HEK293 (cell line): ENCODE data around the gene NEURL2.
A peak's percentile ranks its signal among the peaks of the same experiment; 100 is the strongest.

Experiments
- ELK4 ChIP-seq: IDR thresholded peaks from 2 replicates; pipeline ENCODE4 v1.6.1; 2011; ENCODE audit warnings: mild to moderate bottlenecking, low read depth, low read length, borderline replicate concordance
- GLI2 ChIP-seq: fragments of 450-650 bp; formaldehyde crosslinking; IDR thresholded peaks from 2 replicates; pipeline ENCODE4; 2017; ENCODE audit warnings: missing biosample characterization, missing genetic modification characterization, low read depth, borderline replicate concordance
- GLIS1 ChIP-seq: fragments of 450-650 bp; formaldehyde crosslinking; IDR thresholded peaks from 2 replicates; pipeline ENCODE4 v1.5.1; 2016; ENCODE audit warnings: missing biosample characterization, missing genetic modification characterization
- GLIS2 ChIP-seq: fragments of 450-650 bp; formaldehyde crosslinking; IDR thresholded peaks from 2 replicates; pipeline ENCODE4 v1.5.1; 2016; ENCODE audit warnings: missing biosample characterization, missing genetic modification characterization
- IKZF3 ChIP-seq: fragments of 450-650 bp; IDR thresholded peaks from 2 replicates; pipeline ENCODE4 v1.5.0; 2018; ENCODE audit warnings: missing biosample characterization, mild to moderate bottlenecking, missing genetic modification characterization, moderate library complexity
- KLF1 ChIP-seq: fragments of 450-650 bp; formaldehyde crosslinking; IDR thresholded peaks from 2 replicates; pipeline ENCODE4 v1.5.1; 2016; ENCODE audit warnings: missing biosample characterization, missing genetic modification characterization
- MEIS1 ChIP-seq: sonication (generic); formaldehyde crosslinking; IDR thresholded peaks from 2 replicates; pipeline ENCODE4 v1.8.1; 2022; ENCODE audit warnings: missing genetic modification reagents, mild to moderate bottlenecking, borderline replicate concordance
- OVOL3 ChIP-seq: fragments of 450-650 bp; formaldehyde crosslinking; IDR thresholded peaks from 2 replicates; pipeline ENCODE4 v1.5.1; 2016; ENCODE audit warnings: missing biosample characterization, missing genetic modification characterization
- PRDM10 ChIP-seq: fragments of 450-650 bp; formaldehyde crosslinking; IDR thresholded peaks from 2 replicates; pipeline ENCODE4 v1.5.1; 2016; ENCODE audit warnings: missing biosample characterization, missing genetic modification characterization
- RBAK ChIP-seq: fragments of 450-650 bp; formaldehyde crosslinking; IDR thresholded peaks from 2 replicates; pipeline ENCODE4 v1.5.1; 2016; ENCODE audit warnings: missing biosample characterization, missing genetic modification characterization
- SCRT1 ChIP-seq: fragments of 450-650 bp; formaldehyde crosslinking; IDR thresholded peaks from 2 replicates; pipeline ENCODE4 v1.5.1; 2016; ENCODE audit warnings: missing biosample characterization, missing genetic modification characterization, borderline replicate concordance
- WT1 ChIP-seq: fragments of 450-650 bp; formaldehyde crosslinking; IDR thresholded peaks from 2 replicates; pipeline ENCODE4 v1.5.1; 2016; ENCODE audit warnings: missing biosample characterization, missing genetic modification characterization
- ZBTB17 ChIP-seq: fragments of 450-650 bp; formaldehyde crosslinking; IDR thresholded peaks from 2 replicates; pipeline ENCODE4 v1.5.1; 2016; ENCODE audit warnings: missing biosample characterization, missing genetic modification characterization
- ZBTB6 ChIP-seq: fragments of 450-650 bp; formaldehyde crosslinking; IDR thresholded peaks from 2 replicates; pipeline ENCODE4 v1.5.1; 2017; ENCODE audit warnings: missing biosample characterization, missing genetic modification characterization
- ZFHX2 ChIP-seq: fragments of 450-650 bp; formaldehyde crosslinking; conservative IDR thresholded peaks from 2 replicates; pipeline ENCODE4 v1.5.1; 2016; ENCODE audit warnings: missing biosample characterization, missing genetic modification characterization
- ZNF174 ChIP-seq: fragments of 450-650 bp; formaldehyde crosslinking; IDR thresholded peaks from 2 replicates; pipeline ENCODE4 v1.5.0; 2017; ENCODE audit warnings: missing biosample characterization, mild to moderate bottlenecking, missing genetic modification characterization
- ZNF202 ChIP-seq: fragments of 450-650 bp; formaldehyde crosslinking; IDR thresholded peaks from 2 replicates; pipeline ENCODE4 v1.5.1; 2016; ENCODE audit warnings: missing biosample characterization, missing genetic modification characterization, borderline replicate concordance
- ZNF211 ChIP-seq: fragments of 450-650 bp; formaldehyde crosslinking; IDR thresholded peaks from 2 replicates; pipeline ENCODE4 v1.5.1; 2016; ENCODE audit warnings: low read depth, missing biosample characterization, missing genetic modification characterization
- ZNF341 ChIP-seq: fragments of 450-650 bp; formaldehyde crosslinking; IDR thresholded peaks from 2 replicates; pipeline ENCODE4; 2016; ENCODE audit warnings: low read depth, missing biosample characterization, missing genetic modification characterization
- ZNF350 ChIP-seq: fragments of 450-650 bp; formaldehyde crosslinking; IDR thresholded peaks from 2 replicates; pipeline ENCODE4 v1.5.0; 2017; ENCODE audit warnings: missing biosample characterization, mild to moderate bottlenecking, missing genetic modification characterization
- ZNF362 ChIP-seq: fragments of 450-650 bp; formaldehyde crosslinking; IDR thresholded peaks from 2 replicates; pipeline ENCODE4 v1.5.1; 2016; ENCODE audit warnings: missing biosample characterization, missing genetic modification characterization
- ZNF391 ChIP-seq: fragments of 450-650 bp; formaldehyde crosslinking; IDR thresholded peaks from 2 replicates; pipeline ENCODE4 v1.5.1; 2016; ENCODE audit warnings: low read depth, missing biosample characterization, missing genetic modification characterization, borderline replicate concordance
- ZNF404 ChIP-seq: fragments of 450-650 bp; formaldehyde crosslinking; IDR thresholded peaks from 2 replicates; pipeline ENCODE4 v1.5.1; 2017; ENCODE audit warnings: missing biosample characterization, missing genetic modification characterization
- ZNF423 ChIP-seq: fragments of 450-650 bp; formaldehyde crosslinking; IDR thresholded peaks from 2 replicates; pipeline ENCODE4 v1.5.1; 2016; ENCODE audit warnings: missing biosample characterization, missing genetic modification characterization
- ZNF518A ChIP-seq: fragments of 450-650 bp; formaldehyde crosslinking; conservative IDR thresholded peaks from 2 replicates; pipeline ENCODE4 v1.5.1; 2016; ENCODE audit warnings: low read depth, missing biosample characterization, missing genetic modification characterization
- ZNF571 ChIP-seq: fragments of 450-650 bp; formaldehyde crosslinking; IDR thresholded peaks from 2 replicates; pipeline ENCODE4 v1.5.0; 2017; ENCODE audit warnings: missing biosample characterization, missing genetic modification characterization
- ZNF658 ChIP-seq: fragments of 450-650 bp; formaldehyde crosslinking; IDR thresholded peaks from 2 replicates; pipeline ENCODE4; 2016; ENCODE audit warnings: missing biosample characterization, missing genetic modification characterization
- ZNF830 ChIP-seq: fragments of 450-650 bp; IDR thresholded peaks from 2 replicates; pipeline ENCODE4 v1.5.0; 2018; ENCODE audit warnings: missing biosample characterization, missing genetic modification characterization, low read depth, mild to moderate bottlenecking, moderate library complexity

Gene NEURL2

GRCh38 chr20:45857114-45857881, 33.7 kb downstream of the NEURL2 start, which contains the start of the genes ACOT8 and ZSWIM3 (continued):
- TF ChIP-seq ELK4 (no peak), IKZF3 (no peak), ZNF174 (tag by site-specific recombination) (no peak), ZNF830 (tag by site-specific recombination) (no peak), SCRT1 (tag by site-specific recombination) (no peak), KLF1 (tag by site-specific recombination) (peak; percentile 77), GLIS2 (tag by site-specific recombination) (peak; percentile 91), ZNF518A (tag by site-specific recombination) (peak; percentile 70), ZNF571 (no peak), RBAK (tag by site-specific recombination) (no peak), ZNF658 (tag by site-specific recombination) (no peak), ZBTB6 (tag by site-specific recombination) (no peak), ZNF341 (tag by site-specific recombination) (peak; percentile 56), ZNF404 (tag by site-specific recombination) (no peak), OVOL3 (tag by site-specific recombination) (peak; percentile 37; the same call in 1 of the 2 replicates), WT1 (0 out of 2 replicates have a peak, but pooled peaks have one; percentile 48), ZNF211 (no peak), ZNF362 (tag by site-specific recombination) (no peak), ZNF202 (no peak), ZNF350 (no peak), GLI2 (tag by site-specific recombination) (no peak), MEIS1 (CRISPR knock-in tag) (no peak), ZFHX2 (tag by site-specific recombination) (peak; percentile 72), GLIS1 (tag by site-specific recombination) (peak; percentile 30), ZNF423 (tag by site-specific recombination) (no peak), PRDM10 (tag by site-specific recombination) (peak; percentile 70), ZBTB17 (tag by site-specific recombination) (peak; percentile 54; the same call in 1 of the 2 replicates), ZNF391 (0 out of 2 replicates have a peak, but pooled peaks have one; percentile 50)
